ENCODE measurements around the gene RNF31.
"Not testable (repeated sequence)": the region's sequence is repeated elsewhere in the genome, so short reads cannot be mapped to it uniquely, and the experiment has no call there.

RNF31 gene

GRCh38 chr14:24198814-24199524, 51.7 kb downstream of the RNF31 start:
- Histone ChIP-seq H3K4me1 (ENCODE audit: control insufficient read depth, insufficient read depth, low read length) (peaks cover 17% of the 10 kb centered on the region), H3K9ac (ENCODE audit: low read length) (no peak overlapping the region), H3K27me3 (replicated peaks; ENCODE audit: control insufficient read depth, insufficient read depth, low read length) (no peaks in the 10 kb centered on the region), H3K36me3 (ENCODE audit: control insufficient read depth, insufficient read depth, low read length, severe bottlenecking) (peaks cover 11% of the 10 kb centered on the region), H3K9me3 (ENCODE audit: control insufficient read depth, low read length) (no peaks in the 10 kb centered on the region), H3K4me3 (ENCODE audit: low read length) (no peak overlapping the region)
- no peak for DNase-seq (ENCODE audit: low read depth)

GRCh38 chr14:24202538-24202937, 55.2 kb downstream of the RNF31 start:
- not testable (repeated sequence) for H3K4me1 ChIP-seq (ENCODE audit: control insufficient read depth, insufficient read depth, low read length); H3K4me3 ChIP-seq (ENCODE audit: low read length); H3K9ac ChIP-seq (ENCODE audit: low read length); DNase-seq (ENCODE audit: low read depth); H3K9me3 ChIP-seq (ENCODE audit: control insufficient read depth, low read length); H3K27me3 ChIP-seq (replicated peaks; ENCODE audit: control insufficient read depth, insufficient read depth, low read length)
- peaks cover 41% of the 10 kb centered on the region for H3K36me3 ChIP-seq (ENCODE audit: control insufficient read depth, insufficient read depth, low read length, severe bottlenecking)

GRCh38 chr14:24203249-24203886, 56.1 kb downstream of the RNF31 start:
- not testable (repeated sequence) for H3K27me3 ChIP-seq (replicated peaks; ENCODE audit: control insufficient read depth, insufficient read depth, low read length); H3K9ac ChIP-seq (ENCODE audit: low read length); H3K9me3 ChIP-seq (ENCODE audit: control insufficient read depth, low read length); H3K4me3 ChIP-seq (ENCODE audit: low read length); DNase-seq (ENCODE audit: low read depth); H3K4me1 ChIP-seq (ENCODE audit: control insufficient read depth, insufficient read depth, low read length)
- H3K36me3 ChIP-seq (ENCODE audit: control insufficient read depth, insufficient read depth, low read length, severe bottlenecking) = peaks cover 49% of the 10 kb centered on the region

- Histone ChIP-seq H3K4me3 (ENCODE audit: low read length) (no peak overlapping the region), H3K27me3 (replicated peaks; ENCODE audit: control insufficient read depth, insufficient read depth, low read length) (no peaks in the 10 kb centered on the region), H3K4me1 (ENCODE audit: control insufficient read depth, insufficient read depth, low read length) (no peaks in the 10 kb centered on the region), H3K36me3 (ENCODE audit: control insufficient read depth, insufficient read depth, low read length, severe bottlenecking) (peaks cover 58% of the 10 kb centered on the region), H3K9me3 (ENCODE audit: control insufficient read depth, low read length) (no peaks in the 10 kb centered on the region), H3K9ac (ENCODE audit: low read length) (no peak overlapping the region)
- no peak for DNase-seq (ENCODE audit: low read depth)
Measured at GRCh38 chr14:24204163-24205146, 57.2 kb downstream of the RNF31 start.

GRCh38 chr14:24206260-24207103, 59.2 kb downstream of the RNF31 start:
- H3K9me3 ChIP-seq (ENCODE audit: control insufficient read depth, low read length) = no peaks in the 10 kb centered on the region
- no peak overlapping the region for H3K4me3 ChIP-seq (ENCODE audit: low read length)
- H3K36me3 ChIP-seq (ENCODE audit: control insufficient read depth, insufficient read depth, low read length, severe bottlenecking) = peaks cover 72% of the 10 kb centered on the region
- no peaks in the 10 kb centered on the region for H3K4me1 ChIP-seq (ENCODE audit: control insufficient read depth, insufficient read depth, low read length)
- DNase-seq (ENCODE audit: low read depth) = no peak
- no peaks in the 10 kb centered on the region for H3K27me3 ChIP-seq (replicated peaks; ENCODE audit: control insufficient read depth, insufficient read depth, low read length)
- no peak overlapping the region for H3K9ac ChIP-seq (ENCODE audit: low read length)

GRCh38 chr14:24207104-24207551, 59.8 kb downstream of the RNF31 start:
- peaks cover 69% of the 10 kb centered on the region for H3K36me3 ChIP-seq (ENCODE audit: control insufficient read depth, insufficient read depth, low read length, severe bottlenecking)
- no peak overlapping the region for H3K4me3 ChIP-seq (ENCODE audit: low read length)
- no peak overlapping the region for H3K9ac ChIP-seq (ENCODE audit: low read length)
- H3K9me3 ChIP-seq (ENCODE audit: control insufficient read depth, low read length) = no peaks in the 10 kb centered on the region
- H3K4me1 ChIP-seq (ENCODE audit: control insufficient read depth, insufficient read depth, low read length) = no peaks in the 10 kb centered on the region
- H3K27me3 ChIP-seq (replicated peaks; ENCODE audit: control insufficient read depth, insufficient read depth, low read length) = no peaks in the 10 kb centered on the region
- no peak for DNase-seq (ENCODE audit: low read depth)

- H3K36me3 ChIP-seq (ENCODE audit: control insufficient read depth, insufficient read depth, low read length, severe bottlenecking) = peaks cover 69% of the 10 kb centered on the region
- no peaks in the 10 kb centered on the region for H3K9me3 ChIP-seq (ENCODE audit: control insufficient read depth, low read length)
- no peak overlapping the region for H3K4me3 ChIP-seq (ENCODE audit: low read length)
- no peaks in the 10 kb centered on the region for H3K27me3 ChIP-seq (replicated peaks; ENCODE audit: control insufficient read depth, insufficient read depth, low read length)
- DNase-seq (ENCODE audit: low read depth) = no peak
- no peak overlapping the region for H3K9ac ChIP-seq (ENCODE audit: low read length)
- no peaks in the 10 kb centered on the region for H3K4me1 ChIP-seq (ENCODE audit: control insufficient read depth, insufficient read depth, low read length)
Measured at GRCh38 chr14:24207625-24208024, 60.3 kb downstream of the RNF31 start.
